Measurements from ENCODE around the gene EPB41. TPM values are rescaled to one million over a fixed set of nuclear protein-coding genes. Genes with fewer than 3 reads are reported as not detected.
"Not testable (repeated sequence)": the region's sequence is repeated elsewhere in the genome, so short reads cannot be mapped to it uniquely, and the experiment has no call there.

The EPB41 gene
- total and polyA plus RNA-seq, 12 donors: 4.1 to 36.8 (median 23.0) TPM

- intact Hi-C loops (cut with DNase I): loop anchor here in 3 of 10 donors (5.0 to 10.0 kb wide), 2 partner anchors 158 to 161 kb away; no protein-coding TSS in a partner anchor
- H3K27ac ChIP-seq: peak overlapping the region in 3 of 10 donors; percentile 7 to 54 (median 24)
- H3K9me3 ChIP-seq: no peaks in the 10 kb centered on the region
- no peak overlapping the region for H3K4me3 ChIP-seq
- H3K27me3 ChIP-seq: no peaks in the 10 kb centered on the region
- ATAC-seq (no peak), DNase-seq (no peak)
- peaks cover 0 to 12% (median 4%) of the 10 kb centered on the region in 9 donors for H3K4me1 ChIP-seq
- TF ChIP-seq, protein P1, sequence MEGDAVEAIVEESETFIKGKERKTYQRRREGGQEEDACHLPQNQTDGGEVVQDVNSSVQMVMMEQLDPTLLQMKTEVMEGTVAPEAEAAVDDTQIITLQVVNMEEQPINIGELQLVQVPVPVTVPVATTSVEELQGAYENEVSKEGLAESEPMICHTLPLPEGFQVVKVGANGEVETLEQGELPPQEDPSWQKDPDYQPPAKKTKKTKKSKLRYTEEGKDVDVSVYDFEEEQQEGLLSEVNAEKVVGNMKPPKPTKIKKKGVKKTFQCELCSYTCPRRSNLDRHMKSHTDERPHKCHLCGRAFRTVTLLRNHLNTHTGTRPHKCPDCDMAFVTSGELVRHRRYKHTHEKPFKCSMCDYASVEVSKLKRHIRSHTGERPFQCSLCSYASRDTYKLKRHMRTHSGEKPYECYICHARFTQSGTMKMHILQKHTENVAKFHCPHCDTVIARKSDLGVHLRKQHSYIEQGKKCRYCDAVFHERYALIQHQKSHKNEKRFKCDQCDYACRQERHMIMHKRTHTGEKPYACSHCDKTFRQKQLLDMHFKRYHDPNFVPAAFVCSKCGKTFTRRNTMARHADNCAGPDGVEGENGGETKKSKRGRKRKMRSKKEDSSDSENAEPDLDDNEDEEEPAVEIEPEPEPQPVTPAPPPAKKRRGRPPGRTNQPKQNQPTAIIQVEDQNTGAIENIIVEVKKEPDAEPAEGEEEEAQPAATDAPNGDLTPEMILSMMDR (IDR thresholded peaks at IDR 0.05): no peak
- peaks cover 0 to 31% (median 0%) of the 10 kb centered on the region in 9 donors for H3K36me3 ChIP-seq
Measured at GRCh38 chr1:29044010-29044409, 129.6 kb downstream of the EPB41 start.

DNA sequence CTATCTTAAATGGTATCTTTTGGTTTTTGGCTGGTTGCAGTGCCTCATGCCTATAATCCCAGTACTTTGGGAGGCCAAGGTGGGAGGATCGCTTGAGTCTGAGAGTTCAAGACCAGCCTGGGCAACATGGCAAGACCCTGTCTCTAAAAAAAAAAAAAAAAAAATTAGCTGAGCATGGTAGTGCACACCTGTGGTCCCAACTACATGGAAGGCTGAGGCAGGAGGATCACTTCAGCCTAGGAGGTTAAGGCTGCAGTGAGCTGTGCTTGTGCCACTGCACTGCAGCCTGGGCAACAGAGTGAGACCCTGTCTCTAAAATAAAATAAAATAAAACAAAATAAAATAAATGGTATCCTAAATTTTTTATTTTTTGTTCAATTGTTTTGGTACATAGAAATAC lies 131.3 kb downstream of the EPB41 start:
- ATAC-seq, H3K4me3 ChIP-seq, H3K27ac ChIP-seq, H3K27me3 ChIP-seq, DNase-seq, H3K9me3 ChIP-seq: not testable (repeated sequence)
- H3K4me1 ChIP-seq: peaks cover 0 to 12% (median 4%) of the 10 kb centered on the region in 9 donors
- intact Hi-C loops (cut with DNase I): loop anchor here in 1 of 10 donors (10.0 kb wide), 1 partner anchor 159 kb away; no protein-coding TSS in a partner anchor
- 96 to 97% methylated on average over 1 of the region's 1 CpG for WGBS, 2 donors
- peaks cover 0 to 14% (median 0%) of the 10 kb centered on the region in 9 donors for H3K36me3 ChIP-seq

DNA sequence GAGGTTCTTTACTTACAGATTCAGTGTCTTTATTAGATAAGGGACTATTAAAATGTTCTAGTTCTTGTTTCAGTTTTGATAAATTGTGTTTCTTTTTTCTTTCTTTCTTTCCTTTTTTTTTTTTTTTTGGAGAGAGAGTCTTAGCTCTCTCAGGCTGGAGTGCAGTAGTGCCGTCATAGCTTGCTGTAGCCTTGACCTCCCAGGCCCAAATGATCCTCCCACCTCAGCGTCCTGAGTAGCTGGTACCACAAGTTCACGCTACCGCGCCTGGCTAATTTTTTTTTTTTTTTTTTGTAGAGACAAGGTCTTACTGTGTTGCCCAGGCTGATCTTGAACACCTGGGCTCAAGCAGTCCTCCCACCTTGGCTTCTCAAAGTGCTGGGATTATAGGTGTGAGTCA lies 132.8 kb downstream of the EPB41 start:
- no peak for ATAC-seq
- DNase-seq: no peak
- TF ChIP-seq, protein P1 (IDR thresholded peaks at IDR 0.05): no peak
- H3K9me3 ChIP-seq: no peaks in the 10 kb centered on the region
- H3K27me3 ChIP-seq: no peaks in the 10 kb centered on the region
- H3K27ac ChIP-seq: no peak overlapping the region
- WGBS, 2 donors: 97% methylated on average over 5 of the region's 5 CpGs
- peaks cover 0 to 10% (median 0%) of the 10 kb centered on the region in 9 donors for H3K36me3 ChIP-seq
- no peak overlapping the region for H3K4me3 ChIP-seq
- intact Hi-C loops (cut with DNase I): loop anchor here in 1 of 10 donors (10.0 kb wide), 1 partner anchor 158 kb away; no protein-coding TSS in a partner anchor
- peaks cover 0 to 12% (median 4%) of the 10 kb centered on the region in 9 donors for H3K4me1 ChIP-seq

GRCh38 chr1:29050166-29050565 lies 135.8 kb downstream of the EPB41 start:
- no peaks in the 10 kb centered on the region for H3K27me3 ChIP-seq
- no peaks in the 10 kb centered on the region for H3K9me3 ChIP-seq
- peaks cover 0 to 32% (median 0%) of the 10 kb centered on the region in 9 donors for H3K36me3 ChIP-seq
- H3K4me3 ChIP-seq: no peak overlapping the region
- intact Hi-C loops (cut with DNase I): no loop called here
- no peak for ATAC-seq
- WGBS, 2 donors: 92 to 97% methylated on average over 1 of the region's 1 CpG
- TF ChIP-seq, protein P1 (IDR thresholded peaks at IDR 0.05): no peak
- DNase-seq: no peak
- no peaks in the 10 kb centered on the region for H3K4me1 ChIP-seq
- H3K27ac ChIP-seq: no peak overlapping the region

DNA sequence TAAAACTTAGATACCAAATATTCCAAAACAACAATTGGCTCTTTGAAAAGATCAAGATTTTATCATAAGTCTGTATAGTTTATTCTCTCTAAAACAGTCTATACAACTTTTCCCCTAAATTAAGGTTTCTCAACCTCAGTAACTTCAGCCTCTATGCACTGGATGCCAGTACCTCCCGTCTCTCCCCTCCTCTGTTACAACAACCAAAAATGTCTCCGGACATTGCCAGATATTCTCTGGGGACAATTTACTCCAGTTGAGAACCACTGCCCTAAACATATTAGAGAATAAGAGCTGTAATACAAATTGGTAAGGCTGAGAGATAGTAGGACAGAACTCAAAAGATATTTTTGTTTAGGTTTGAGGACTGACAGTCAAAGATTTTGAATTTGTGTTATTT lies 137.7 kb downstream of the EPB41 start:
- TF ChIP-seq, protein P1 (IDR thresholded peaks at IDR 0.05): no peak
- Histone ChIP-seq H3K27ac (no peak overlapping the region), H3K9me3 (no peaks in the 10 kb centered on the region), H3K36me3 (peaks cover 0 to 36% (median 0%) of the 10 kb centered on the region in 9 donors), H3K4me1 (no peaks in the 10 kb centered on the region), H3K27me3 (no peaks in the 10 kb centered on the region), H3K4me3 (no peak overlapping the region)
- DNase-seq (no peak), ATAC-seq (peak in 1 of 8 donors; percentile 31)
- intact Hi-C loops (cut with DNase I): no loop called here
- 57 to 62% methylated on average over 2 of the region's 2 CpGs for WGBS, 2 donors
